Tracheal epithelial cell (primary cell): ENCODE data around the gene C6. TPM values are rescaled to one million over a fixed set of nuclear protein-coding genes. Genes with fewer than 3 reads are reported as not detected.

Source experiments
- total RNA-seq: library from RNA; depleted of rRNA; stranded (reverse); fragments of >200 nt; gene quantifications from 2 replicates; pipeline ENCODE4 v1.2.1, GENCODE V29; 2014

The C6 gene
- total RNA-seq, result not detected in 2 replicates

DNA sequence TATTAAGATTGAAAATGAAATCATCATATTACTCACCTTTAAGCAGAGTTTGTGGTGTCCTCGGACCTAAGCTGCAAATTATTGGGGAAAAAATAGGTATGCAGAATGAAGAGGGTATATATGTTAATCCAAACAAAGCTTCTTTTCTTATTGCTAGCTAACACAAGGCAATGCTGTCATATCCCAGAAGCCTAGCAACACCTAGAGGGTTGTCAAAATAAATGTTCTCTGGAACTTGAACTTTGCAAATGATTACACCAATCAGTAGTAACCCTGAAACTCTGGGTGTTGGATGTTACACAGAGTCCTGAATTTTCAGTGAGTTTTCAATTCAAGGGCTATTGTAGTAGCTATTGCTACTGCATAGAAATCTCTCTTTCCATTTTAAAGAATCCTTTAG is at the start of gene C6:
Gene C6 (minus strand): TSS at position 193 of the 400 bp plus-strand sequence. CDS start 10,302 bp downstream, outside the sequence.

Other genes starting within 250 kb of the C6 start
- gene MROH2B, start 142.2 kb downstream of the C6 start, total RNA-seq, result under 0.01 TPM in 1 of 2 replicates, not detected in the other